ENCODE results near the gene EFHD1.
"Not testable (repeated sequence)": the region's sequence is repeated elsewhere in the genome, so short reads cannot be mapped to it uniquely, and the experiment has no call there.

The EFHD1 gene

DNA sequence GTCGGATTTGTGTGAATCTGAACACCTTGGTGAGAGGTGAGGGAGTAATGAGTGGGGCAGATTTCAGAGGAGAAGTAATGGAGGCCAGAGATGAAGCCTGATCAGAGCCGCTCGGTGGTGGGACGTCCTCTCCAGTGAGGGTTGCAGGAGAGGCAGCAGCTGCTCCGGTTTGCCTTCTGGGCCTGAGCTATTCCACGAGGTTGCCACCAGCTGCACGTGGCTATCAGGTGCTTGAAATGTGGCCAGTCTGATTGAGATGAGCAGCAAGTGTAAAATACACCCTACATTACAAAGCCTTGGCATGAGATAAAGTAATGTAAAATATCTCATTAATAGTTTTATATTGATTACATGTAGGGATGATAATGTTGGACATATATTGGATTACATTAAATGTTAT lies 10.8 kb upstream of the EFHD1 start:
- DNase-seq: no peak

DNA sequence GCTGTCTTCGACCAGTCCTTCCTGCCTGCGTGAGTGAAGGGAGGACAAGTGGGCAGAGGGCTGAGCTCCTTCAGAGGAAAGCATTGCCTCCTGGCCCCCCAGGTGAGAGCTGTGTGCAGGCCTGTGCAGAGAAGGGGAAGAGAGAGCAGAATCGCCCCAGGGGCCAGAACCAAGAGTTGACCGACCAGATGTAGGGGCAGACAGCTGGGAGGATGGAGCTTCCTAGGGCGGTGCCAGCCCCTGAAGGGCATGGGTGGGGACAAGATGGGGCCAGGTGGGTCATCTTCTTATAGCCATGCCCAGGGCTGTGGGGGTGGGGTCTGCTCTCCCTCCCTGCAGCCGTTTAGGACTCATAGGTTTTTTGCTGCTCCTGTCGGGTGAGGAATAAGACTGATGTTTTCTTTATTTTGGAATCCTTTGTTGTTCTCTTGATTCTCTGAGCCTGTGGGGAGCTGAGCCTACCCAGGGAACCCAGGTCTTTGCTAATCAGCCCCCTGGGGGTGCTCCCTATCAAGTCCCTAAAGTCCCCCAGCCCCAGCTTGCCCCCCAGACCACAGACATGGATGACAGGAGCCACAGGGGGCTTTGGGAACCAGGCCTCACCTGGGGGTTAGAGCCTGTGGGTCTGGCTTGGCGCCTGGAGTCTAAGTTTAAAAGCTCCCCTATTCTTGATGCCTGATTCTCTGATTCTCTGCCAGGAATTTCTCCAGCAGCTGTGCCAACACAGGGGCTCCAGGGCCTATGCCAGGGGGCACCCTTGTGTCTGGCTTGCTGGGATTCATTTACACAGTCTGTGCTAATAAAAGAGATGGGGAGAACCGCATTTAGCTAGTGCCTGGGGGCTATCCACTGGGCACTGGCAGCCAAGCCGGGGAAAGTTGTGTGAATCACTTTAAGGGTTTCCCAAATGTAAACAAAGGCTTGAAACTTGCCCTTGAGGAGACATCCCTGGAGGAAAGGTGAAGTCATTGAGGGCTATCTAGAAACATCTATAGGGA lies 9.3 kb upstream of the EFHD1 start:
- no peak for DNase-seq

GRCh38 chr2:232626584-232626983 lies 6.8 kb upstream of the EFHD1 start:
- no peak for DNase-seq

GRCh38 chr2:232628466-232629128 lies 4.8 kb upstream of the EFHD1 start:
- DNase-seq: no peak

GRCh38 chr2:232629129-232629475 lies 4.3 kb upstream of the EFHD1 start:
- no peak for DNase-seq

DNA sequence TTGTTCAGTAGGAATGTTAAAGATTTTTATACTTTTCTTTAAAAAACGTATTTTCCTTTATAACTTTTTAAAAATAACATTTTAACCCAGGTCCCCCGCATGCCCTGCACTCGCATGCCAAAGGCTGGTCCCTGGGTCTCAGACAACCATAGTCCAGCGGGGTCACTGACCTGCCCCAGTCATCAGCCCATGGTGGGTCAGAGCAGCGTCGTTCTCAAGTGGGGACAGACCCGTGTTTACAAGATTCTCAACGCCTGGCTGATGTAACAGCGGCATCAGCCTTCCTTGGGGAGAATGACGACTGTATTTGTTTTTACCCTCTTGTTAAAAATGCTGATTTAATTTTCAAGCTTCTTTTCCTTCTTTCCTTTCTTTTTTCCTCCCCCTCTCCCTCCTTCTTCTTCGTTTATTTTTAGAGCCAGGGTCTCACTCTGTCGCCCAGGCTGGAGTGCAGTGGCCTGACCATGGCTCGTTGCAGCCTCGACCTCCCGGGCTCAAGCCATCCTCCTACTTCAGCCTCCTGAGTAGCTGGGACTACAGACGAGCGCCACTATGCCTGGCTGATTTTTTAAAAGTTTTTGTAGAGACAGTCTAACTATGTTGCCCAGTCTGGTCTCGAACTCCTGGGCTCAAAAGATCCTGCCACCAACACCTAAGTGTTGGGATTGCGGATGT lies 1.0 kb upstream of the EFHD1 start:
- DNase-seq: no peak

DNA sequence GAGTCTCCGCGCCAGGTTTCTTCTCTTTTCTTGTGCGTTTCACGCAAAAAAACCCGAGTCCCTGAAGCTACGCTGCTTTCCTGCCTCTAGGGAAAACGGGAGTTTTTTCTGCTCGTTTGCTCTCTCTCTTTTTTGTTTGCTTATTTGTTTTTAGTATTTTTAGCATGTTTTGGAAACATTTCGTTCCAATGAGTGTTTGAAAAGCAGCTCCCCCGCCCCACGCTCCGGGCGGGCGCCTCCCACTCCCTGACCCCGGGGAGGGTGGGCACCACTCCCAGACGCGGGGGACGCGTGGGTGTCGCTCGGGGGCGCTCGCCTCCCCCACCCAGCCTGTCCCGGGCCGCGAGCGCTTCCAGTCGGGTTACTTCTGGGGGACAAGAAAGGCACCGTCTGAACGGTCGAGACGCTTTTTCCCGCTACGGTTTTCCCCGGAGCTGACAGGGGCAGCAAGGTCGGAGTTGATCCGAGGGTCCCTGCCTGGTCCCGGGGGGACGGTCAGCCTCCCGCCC lies 446 bp upstream of the EFHD1 start:
- no peak for DNase-seq

GRCh38 chr2:232634206-232635150 lies 1.1 kb downstream of the EFHD1 start:
- peak; percentile 21 to 25 for DNase-seq

GRCh38 chr2:232635376-232635775 lies 2.0 kb downstream of the EFHD1 start:
- not testable (repeated sequence) for DNase-seq

DNA sequence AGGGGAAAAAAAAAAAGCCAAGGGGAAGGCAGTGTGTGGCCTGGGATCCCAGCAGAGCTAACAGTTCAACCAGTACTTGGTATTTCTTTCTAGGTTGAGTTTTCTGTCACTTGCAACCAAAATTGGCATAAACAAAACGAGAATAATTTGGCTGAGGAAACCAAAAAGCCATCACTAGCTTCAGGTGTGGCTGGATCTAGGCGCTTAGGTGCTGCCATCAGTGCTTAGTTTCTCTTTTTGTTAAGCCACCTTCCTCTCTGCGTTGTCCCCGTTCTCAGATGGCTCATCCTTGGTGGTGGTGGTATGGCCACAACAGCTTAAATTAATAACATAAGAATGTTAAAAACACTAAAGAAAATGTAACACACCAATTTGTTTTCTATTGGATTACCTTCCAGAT lies 2.4 kb downstream of the EFHD1 start:
- no peak for DNase-seq

DNA sequence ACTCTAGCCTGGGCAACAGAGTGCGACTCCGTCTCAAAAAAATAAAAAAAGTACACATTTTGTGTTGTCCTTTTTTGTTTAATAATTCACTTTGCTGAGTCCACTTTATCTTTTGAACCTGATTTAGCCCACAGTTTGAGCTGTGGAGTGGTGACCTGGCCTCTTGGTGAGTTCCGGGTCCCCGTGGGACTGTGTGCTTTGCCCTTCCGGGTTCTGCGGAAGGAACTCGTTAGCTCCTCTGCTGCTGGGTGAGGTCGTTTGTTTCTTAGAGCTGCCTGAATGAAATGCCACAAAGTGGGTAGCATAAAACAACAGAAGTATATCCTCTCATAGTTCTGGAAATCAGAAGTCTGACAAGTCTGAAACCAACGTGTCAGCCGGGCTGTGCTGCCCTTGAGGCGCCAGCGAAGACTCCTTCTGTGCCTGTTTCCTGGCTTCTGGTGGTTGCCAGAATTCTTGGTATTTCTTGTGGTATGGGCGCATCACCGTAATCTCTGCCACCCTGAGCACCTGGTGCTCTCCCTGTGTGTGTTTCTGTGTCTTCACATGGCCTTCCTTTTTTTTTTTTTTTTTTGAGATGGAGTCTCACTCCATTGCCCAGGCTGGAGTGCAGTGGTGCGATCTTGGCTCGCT lies 3.5 kb downstream of the EFHD1 start:
- DNase-seq: no peak

DNA sequence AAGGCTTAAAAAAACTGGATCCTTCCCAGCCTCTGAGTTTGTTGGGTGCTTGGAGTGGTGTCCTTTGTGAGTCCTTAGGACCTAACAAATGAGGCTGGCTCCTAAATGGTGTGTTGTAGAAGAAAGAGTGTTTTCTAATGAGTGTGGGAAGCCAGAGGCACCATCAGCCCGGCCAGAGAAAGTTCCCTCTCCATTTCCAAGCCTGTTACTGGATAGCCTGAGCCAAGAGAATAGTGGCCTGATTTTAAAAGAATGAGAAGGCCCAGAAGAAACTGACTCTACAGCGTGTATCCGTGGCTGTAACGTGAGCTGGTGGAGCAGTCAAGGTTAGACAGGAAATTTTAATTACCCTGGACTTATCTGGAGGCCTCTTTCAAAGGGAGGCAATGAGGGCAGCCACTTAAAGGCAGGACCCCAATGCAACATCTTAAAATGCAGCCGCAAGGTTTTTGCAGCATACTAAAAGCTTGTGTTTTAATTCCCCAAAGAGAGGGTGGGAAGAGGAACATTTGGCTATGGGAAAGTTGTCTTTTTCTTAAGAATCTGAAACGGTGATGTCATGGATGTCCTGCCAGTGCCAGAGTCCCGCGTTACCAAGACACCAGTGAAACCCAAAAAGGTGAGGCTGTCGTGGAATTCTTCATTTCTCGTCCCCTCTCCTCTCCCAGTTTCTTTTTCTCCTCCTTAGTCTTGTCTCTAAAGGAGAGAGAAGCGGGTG lies 4.6 kb downstream of the EFHD1 start:
- DNase-seq: no peak

DNA sequence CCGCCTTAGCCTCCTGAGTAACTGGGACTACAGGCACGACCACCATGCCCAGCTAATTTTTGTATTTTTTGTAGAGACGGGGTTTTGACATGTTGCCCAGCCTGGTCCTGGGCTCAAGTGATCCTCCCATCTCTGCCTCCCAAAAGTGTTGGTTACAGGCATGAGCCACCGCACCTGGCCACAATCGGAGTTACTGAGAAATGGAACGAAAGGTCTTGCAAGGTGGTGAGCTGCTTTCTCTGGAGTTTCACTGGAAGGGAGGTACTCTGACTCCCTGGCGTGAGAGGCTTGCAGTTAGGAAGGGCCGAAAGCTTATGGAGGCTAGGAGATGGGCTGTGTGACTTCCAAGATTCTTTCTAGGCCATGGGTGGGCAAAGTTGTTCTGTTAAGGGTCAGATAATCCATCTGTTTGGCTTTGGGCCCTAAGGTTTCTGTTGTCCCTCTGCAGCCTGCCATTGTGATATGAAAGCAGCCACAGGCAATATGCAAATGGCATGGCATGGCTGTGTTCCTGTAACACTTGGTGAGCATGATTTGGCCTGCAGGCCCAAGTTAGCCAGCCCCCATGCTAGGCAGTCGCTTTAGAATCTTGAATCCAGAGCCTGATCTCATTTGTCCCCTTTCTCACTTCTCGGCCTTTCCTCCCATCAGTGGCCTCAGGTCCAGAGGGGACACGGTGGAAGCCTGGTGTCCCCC lies 7.9 kb downstream of the EFHD1 start:
- DNase-seq: no peak

GRCh38 chr2:232643147-232643425 lies 9.7 kb downstream of the EFHD1 start:
- DNase-seq: no peak

DNA sequence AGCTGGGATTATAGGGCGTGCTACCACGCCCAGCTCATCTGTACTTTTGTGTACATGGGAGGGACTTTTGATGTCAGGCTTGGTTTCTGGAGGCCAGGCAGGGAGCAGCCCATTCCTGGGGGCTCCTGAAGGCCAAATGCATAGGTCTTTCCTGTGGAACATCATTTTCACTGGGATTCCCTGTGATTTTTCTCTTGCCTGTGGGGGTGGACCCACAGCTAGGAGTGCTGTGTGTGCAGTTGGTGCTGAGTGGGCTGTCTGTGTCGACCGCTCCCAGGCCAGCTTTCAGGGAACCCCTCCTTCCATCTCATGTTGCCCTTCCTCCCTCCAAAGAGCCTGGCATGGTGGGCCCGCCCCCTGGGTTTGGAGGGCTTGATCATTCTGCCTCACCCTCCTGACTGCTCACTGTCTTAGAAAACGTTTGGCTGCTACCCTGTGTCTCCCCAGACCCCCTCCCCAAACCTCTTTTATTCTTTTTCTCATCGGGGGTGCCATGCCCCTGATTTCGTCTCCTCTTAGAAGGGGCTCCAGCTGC lies 10.5 kb downstream of the EFHD1 start:
- no peak for DNase-seq

- no peak for DNase-seq
These were observed 11.7 kb downstream of the EFHD1 start for GRCh38 chr2:232645061-232645460.

GRCh38 chr2:232646726-232647125 lies 13.3 kb downstream of the EFHD1 start:
- no peak for DNase-seq

DNA sequence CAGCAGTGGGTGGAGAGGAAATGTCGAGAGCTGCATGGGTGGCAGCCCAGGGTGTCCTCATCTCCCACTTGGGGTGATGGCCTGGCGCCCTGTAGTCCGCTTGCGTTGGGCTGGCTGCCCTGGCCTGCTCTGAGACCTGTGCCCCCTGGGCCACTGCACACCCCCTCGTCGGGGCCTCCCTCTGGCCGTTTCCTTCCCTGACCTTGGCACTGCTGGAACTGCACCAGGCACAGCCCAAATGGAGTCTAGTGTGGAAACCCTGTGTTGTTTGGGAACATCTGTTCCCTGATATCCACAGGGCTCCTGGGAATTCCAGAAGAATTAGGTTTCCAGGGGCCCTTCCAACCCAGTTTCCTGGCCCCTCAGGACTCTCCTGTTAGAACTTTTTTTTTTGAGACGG lies 13.9 kb downstream of the EFHD1 start:
- DNase-seq: no peak

GRCh38 chr2:232649033-232649432 lies 15.6 kb downstream of the EFHD1 start:
- DNase-seq: no peak

DNA sequence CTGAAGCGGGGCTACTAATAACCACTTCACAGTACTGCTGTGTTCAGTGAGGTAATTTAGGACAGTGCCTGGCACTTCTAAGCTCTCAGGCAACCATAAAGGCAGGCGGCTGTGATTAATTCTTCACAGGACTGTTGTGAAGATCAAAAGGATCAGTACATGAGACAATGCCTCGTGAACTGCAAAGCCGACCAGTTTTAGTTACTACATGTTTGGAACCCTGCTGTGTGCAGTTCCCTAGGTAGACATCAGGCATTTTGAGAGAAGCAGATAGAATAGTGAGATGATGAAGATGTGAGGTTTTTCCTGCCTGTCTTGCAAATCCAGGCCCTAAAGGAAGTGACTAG lies 19.1 kb downstream of the EFHD1 start:
- no peak for DNase-seq

- no peak for DNase-seq
These were observed 20.0 kb downstream of the EFHD1 start for GRCh38 chr2:232653441-232653840.
